Trophoblast cell (in vitro differentiated cells and primary cell): Measurements from ENCODE around the gene NAA15.
"Not testable (repeated sequence)": the region's sequence is repeated elsewhere in the genome, so short reads cannot be mapped to it uniquely, and the experiment has no call there.

Source experiments
- DNase-seq, 2 donors: peaks; one replicate each; pipeline ENCODE4 v3.0.0-alpha.2; 2016
- H2AFZ ChIP-seq: 2 replicates; pipeline ENCODE4 v1.6.1; 2013; ENCODE audit warnings: low read length, moderate library complexity, mild to moderate bottlenecking; ENCODE audit not compliant: insufficient read depth, poor library complexity
- H2AK5ac ChIP-seq: 2 replicates; pipeline ENCODE4 v1.6.1; 2013; ENCODE audit warnings: mild to moderate bottlenecking, low read length
- H2BK120ac ChIP-seq: 2 replicates; pipeline ENCODE4 v1.6.1; 2013; ENCODE audit warnings: low read length, mild to moderate bottlenecking, moderate library complexity; ENCODE audit not compliant: insufficient read depth, poor library complexity
- H2BK12ac ChIP-seq: 2 replicates; pipeline ENCODE4 v1.6.1; 2013; ENCODE audit warnings: mild to moderate bottlenecking, low read length, moderate library complexity
- H2BK5ac ChIP-seq: 2 replicates; pipeline ENCODE4 v1.6.1; 2013; ENCODE audit warnings: low read length, low read depth, moderate library complexity, mild to moderate bottlenecking; ENCODE audit not compliant: poor library complexity
- H3K14ac ChIP-seq: 2 replicates; pipeline ENCODE4 v1.6.1; 2013; ENCODE audit warnings: mild to moderate bottlenecking, low read length
- H3K18ac ChIP-seq: 2 replicates; pipeline ENCODE4 v1.6.1; 2013; ENCODE audit warnings: mild to moderate bottlenecking, low read length
- H3K23ac ChIP-seq: 2 replicates; pipeline ENCODE4 v1.6.1; 2013; ENCODE audit warnings: low read length
- H3K27ac ChIP-seq: 2 replicates; pipeline ENCODE4 v1.5.1; 2013; ENCODE audit warnings: low read depth, mild to moderate bottlenecking, inconsistent platforms, low read length, moderate library complexity
- H3K27me3 ChIP-seq: 2 replicates; pipeline ENCODE4 v1.6.1; 2013; ENCODE audit warnings: inconsistent platforms, mild to moderate bottlenecking, low read length, moderate library complexity; ENCODE audit not compliant: insufficient read depth
- H3K36me3 ChIP-seq, 2 experiments: 1 replicate in 1 of 2; 2 replicates in 1 of 2; pipeline ENCODE4 v1.6.1; 2013; ENCODE audit warnings: low read length in 2 of 2, mild to moderate bottlenecking in 2 of 2, moderate library complexity in 1 of 2; ENCODE audit not compliant: insufficient read depth in 2 of 2, control insufficient read depth in 1 of 2
- H3K4ac ChIP-seq: 2 replicates; pipeline ENCODE4 v1.6.1; 2013; ENCODE audit warnings: low read depth, mild to moderate bottlenecking, low read length, moderate library complexity
- H3K4me1 ChIP-seq, 2 experiments: 1 replicate in 1 of 2; 2 replicates in 1 of 2; pipeline ENCODE4 v1.6.1; 2013; ENCODE audit warnings: low read length in 2 of 2, mild to moderate bottlenecking in 2 of 2, moderate library complexity in 1 of 2; ENCODE audit not compliant: insufficient read depth in 2 of 2, control insufficient read depth in 1 of 2
- H3K4me2 ChIP-seq: 2 replicates; pipeline ENCODE4 v1.6.1; 2013; ENCODE audit warnings: inconsistent platforms, mild to moderate bottlenecking, low read length, moderate library complexity
- H3K4me3 ChIP-seq: 2 replicates; pipeline ENCODE4 v1.5.1; 2013; ENCODE audit warnings: mild to moderate bottlenecking, low read depth, low read length, inconsistent platforms
- H3K79me1 ChIP-seq: one replicate; pipeline ENCODE4 v1.6.1; 2013; ENCODE audit warnings: low read length
- H3K79me2 ChIP-seq: 2 replicates; pipeline ENCODE4 v1.6.1; 2013; ENCODE audit warnings: low read length, mild to moderate bottlenecking; ENCODE audit not compliant: control insufficient read depth, insufficient read depth, poor library complexity
- H3K9ac ChIP-seq: 2 replicates; pipeline ENCODE4 v1.6.1; 2013; ENCODE audit warnings: mild to moderate bottlenecking, low read length
- H3K9me3 ChIP-seq: 2 replicates; pipeline ENCODE4 v1.6.1; 2013; ENCODE audit warnings: low read depth, mild to moderate bottlenecking, control low read depth, inconsistent platforms, low read length; ENCODE audit not compliant: insufficient read depth
- H4K12ac ChIP-seq: 2 replicates; pipeline ENCODE4 v1.6.1; 2013; ENCODE audit warnings: low read depth, mild to moderate bottlenecking, low read length, moderate library complexity
- H4K8ac ChIP-seq: 2 replicates; pipeline ENCODE4 v1.6.1; 2013; ENCODE audit warnings: low read depth, mild to moderate bottlenecking, low read length, moderate library complexity
- H4K91ac ChIP-seq: one replicate; pipeline ENCODE4 v1.6.1; 2013; ENCODE audit warnings: low read depth, mild to moderate bottlenecking, low read length, moderate library complexity
- WGBS: extraction: QIAGEN DNeasy Blood & Tissue Kit; methylation state at CpG from one replicate; pipeline ENCODE4 v1.1.7; 2013; ENCODE audit warnings: missing lambda C conversion rate; ENCODE audit not compliant: insufficient read length, insufficient coverage; ENCODE audit errors: extremely low coverage; 5-methylcytosine and 5-hydroxymethylcytosine counted together

The NAA15 gene

DNA sequence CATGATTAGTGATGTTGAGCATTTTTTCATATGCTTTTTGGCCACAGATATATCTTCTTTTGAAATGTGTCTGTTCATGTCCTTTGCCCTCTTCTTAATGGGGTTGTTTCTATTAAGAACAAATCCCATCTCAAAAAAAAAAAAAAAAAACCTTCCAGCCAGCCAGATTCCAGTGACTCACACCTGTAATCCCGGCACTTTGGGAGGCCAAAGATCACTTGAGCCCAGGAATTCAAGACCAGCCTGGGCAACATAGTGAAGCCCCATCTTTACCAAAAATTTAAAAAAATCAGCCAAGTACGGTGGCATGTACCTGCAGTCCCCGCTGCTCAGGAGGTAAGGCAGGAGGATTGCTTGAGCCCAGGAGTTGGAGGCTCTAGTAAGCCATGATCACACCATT, 157.7 kb downstream of the NAA15 start:
- H3K9me3 ChIP-seq: no peaks in the 10 kb centered on the region
- peaks cover 9 to 11% of the 10 kb centered on the region in 2 experiments for H3K4me1 ChIP-seq
- H3K14ac ChIP-seq: no peak overlapping the region
- DNase-seq: peak in 1 of 2 donors; percentile 8
- H3K9ac ChIP-seq: no peak overlapping the region
- no peaks in the 10 kb centered on the region for H3K36me3 ChIP-seq
- no peak overlapping the region for H3K4ac ChIP-seq
- H3K18ac ChIP-seq: no peak overlapping the region
- no peaks in the 10 kb centered on the region for H3K27me3 ChIP-seq
- no peak overlapping the region for H3K4me3 ChIP-seq
- H3K79me2 ChIP-seq: peaks cover 9% of the 10 kb centered on the region
- WGBS: no CpG with 5 or more reads among the region's 3 CpGs
- no peak overlapping the region for H4K8ac ChIP-seq
- H4K91ac ChIP-seq: no peak overlapping the region
- H2BK12ac ChIP-seq: no peak overlapping the region
- H2AFZ ChIP-seq: no peak overlapping the region
- no peak overlapping the region for H3K4me2 ChIP-seq
- H2AK5ac ChIP-seq: no peak overlapping the region
- H3K27ac ChIP-seq: no peak overlapping the region
- no peak overlapping the region for H4K12ac ChIP-seq
- no peak overlapping the region for H2BK5ac ChIP-seq
- H3K23ac ChIP-seq: no peak overlapping the region
- no peak overlapping the region for H2BK120ac ChIP-seq
- peaks cover 4% of the 10 kb centered on the region for H3K79me1 ChIP-seq

DNA sequence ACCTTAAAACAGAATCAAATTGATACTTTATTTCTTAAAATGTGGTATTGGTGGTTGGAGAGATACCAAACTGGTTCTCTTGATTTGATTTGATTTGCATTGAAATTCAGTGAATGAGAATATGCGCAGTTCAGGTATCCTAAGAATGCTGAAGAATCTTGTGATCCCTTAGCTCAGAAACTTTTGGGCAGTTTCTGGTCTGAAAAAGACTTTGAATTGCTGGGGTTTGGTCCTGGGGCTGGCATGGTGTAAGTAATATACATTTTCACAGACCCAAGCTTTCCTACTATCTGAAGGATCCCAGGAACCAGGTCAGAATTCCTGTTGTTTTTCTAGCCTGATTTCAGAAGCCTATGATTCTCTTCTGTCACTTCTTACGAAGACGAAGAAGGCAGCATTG, 159.3 kb downstream of the NAA15 start:
- no peaks in the 10 kb centered on the region for H3K27me3 ChIP-seq
- no peak for DNase-seq
- H3K9me3 ChIP-seq: no peaks in the 10 kb centered on the region
- no peak overlapping the region for H2AFZ ChIP-seq
- no peaks in the 10 kb centered on the region for H3K79me1 ChIP-seq
- H3K14ac ChIP-seq: no peak overlapping the region
- H3K36me3 ChIP-seq: no peaks in the 10 kb centered on the region
- H3K79me2 ChIP-seq: peaks cover 6% of the 10 kb centered on the region
- H3K4ac ChIP-seq: no peak overlapping the region
- no peak overlapping the region for H4K12ac ChIP-seq
- no peak overlapping the region for H2BK5ac ChIP-seq
- H3K18ac ChIP-seq: no peak overlapping the region
- H3K27ac ChIP-seq: no peak overlapping the region
- H2AK5ac ChIP-seq: no peak overlapping the region
- H3K9ac ChIP-seq: no peak overlapping the region
- H4K91ac ChIP-seq: no peak overlapping the region
- no peak overlapping the region for H2BK120ac ChIP-seq
- H2BK12ac ChIP-seq: no peak overlapping the region
- no CpG with 5 or more reads among the region's 3 CpGs for WGBS
- H3K4me1 ChIP-seq: peaks cover 5 to 7% of the 10 kb centered on the region in 2 experiments
- H3K4me2 ChIP-seq: no peak overlapping the region
- no peak overlapping the region for H3K4me3 ChIP-seq
- no peak overlapping the region for H3K23ac ChIP-seq
- no peak overlapping the region for H4K8ac ChIP-seq

- no peak overlapping the region for H4K91ac ChIP-seq
- H3K14ac ChIP-seq: no peak overlapping the region
- no peak overlapping the region for H2AK5ac ChIP-seq
- H2AFZ ChIP-seq: no peak overlapping the region
- H3K27me3 ChIP-seq: no peaks in the 10 kb centered on the region
- H4K8ac ChIP-seq: no peak overlapping the region
- H3K23ac ChIP-seq: no peak overlapping the region
- H2BK5ac ChIP-seq: no peak overlapping the region
- no peak overlapping the region for H2BK120ac ChIP-seq
- no peak overlapping the region for H3K9ac ChIP-seq
- WGBS: no CpG with 5 or more reads among the region's 5 CpGs
- H4K12ac ChIP-seq: no peak overlapping the region
- H3K27ac ChIP-seq: no peak overlapping the region
- no peak overlapping the region for H2BK12ac ChIP-seq
- no peaks in the 10 kb centered on the region for H3K79me1 ChIP-seq
- no peak overlapping the region for H3K4me2 ChIP-seq
- H3K36me3 ChIP-seq: no peaks in the 10 kb centered on the region
- peaks cover 2% of the 10 kb centered on the region in 2 experiments for H3K4me1 ChIP-seq
- H3K9me3 ChIP-seq: no peaks in the 10 kb centered on the region
- DNase-seq: no peak
- peaks cover 4% of the 10 kb centered on the region for H3K79me2 ChIP-seq
- no peak overlapping the region for H3K18ac ChIP-seq
- no peak overlapping the region for H3K4me3 ChIP-seq
- no peak overlapping the region for H3K4ac ChIP-seq
Observed at GRCh38 chr4:139461022-139461628, 159.8 kb downstream of the NAA15 start.

GRCh38 chr4:139464512-139464911, 163.2 kb downstream of the NAA15 start:
- H2AK5ac ChIP-seq, H3K4me1 ChIP-seq, H3K18ac ChIP-seq, H3K9me3 ChIP-seq, H3K23ac ChIP-seq, DNase-seq, H3K79me2 ChIP-seq, H3K4ac ChIP-seq, H2BK120ac ChIP-seq, H4K91ac ChIP-seq, H3K14ac ChIP-seq, H2BK12ac ChIP-seq, H3K9ac ChIP-seq, H3K36me3 ChIP-seq, H2AFZ ChIP-seq, H2BK5ac ChIP-seq, H3K27me3 ChIP-seq, H4K8ac ChIP-seq, H3K79me1 ChIP-seq, H4K12ac ChIP-seq, H3K4me3 ChIP-seq, H3K27ac ChIP-seq, H3K4me2 ChIP-seq: not testable (repeated sequence)
- no CpG with 5 or more reads among the region's 5 CpGs for WGBS
